Loucy (cell line): ENCODE measurements around the gene DNASE1L3.
A peak's percentile ranks its signal among the peaks of the same experiment; 100 is the strongest.
"Not testable (repeated sequence)": the region's sequence is repeated elsewhere in the genome, so short reads cannot be mapped to it uniquely, and the experiment has no call there.

ENCODE experiments used
- H2AFZ ChIP-seq: fragments of 200-600 bp; sonication (generic); 2 replicates; pipeline ENCODE4 v1.6.0; 2016; ENCODE audit warnings: antibody characterized with exemption, mild to moderate bottlenecking, low read length, moderate library complexity
- H3F3A ChIP-seq: fragments of 200-600 bp; 2 replicates; pipeline ENCODE4 v1.6.0; 2016; ENCODE audit warnings: antibody characterized with exemption, low read depth, mild to moderate bottlenecking
- H3K27me3 ChIP-seq: fragments of 200-600 bp; sonication (generic); 2 replicates; pipeline ENCODE4 v1.6.1; 2014; ENCODE audit warnings: low read length, mild to moderate bottlenecking; ENCODE audit not compliant: insufficient read depth, poor library complexity, severe bottlenecking
- H3K36me3 ChIP-seq: fragments of 200-600 bp; sonication (generic); 2 replicates; pipeline ENCODE4 v1.6.1; 2016; ENCODE audit warnings: low read length; ENCODE audit not compliant: insufficient read depth
- H3K4me1 ChIP-seq: fragments of 200-600 bp; sonication (generic); 2 replicates; pipeline ENCODE4 v1.5.1; 2014; ENCODE audit warnings: low read length, mild to moderate bottlenecking; ENCODE audit not compliant: insufficient read depth, poor library complexity, severe bottlenecking
- H3K4me2 ChIP-seq: fragments of 200-600 bp; sonication (generic); 2 replicates; pipeline ENCODE4 v1.6.0; 2014; ENCODE audit warnings: antibody characterized with exemption, low read length, low read depth, mild to moderate bottlenecking; ENCODE audit not compliant: poor library complexity, severe bottlenecking
- H3K4me3 ChIP-seq: fragments of 200-600 bp; sonication (generic); 2 replicates; pipeline ENCODE4 v1.5.1; 2014; ENCODE audit warnings: low read length, mild to moderate bottlenecking, mixed read lengths; ENCODE audit not compliant: poor library complexity, severe bottlenecking
- H3K79me2 ChIP-seq: fragments of 200-600 bp; sonication (generic); 2 replicates; pipeline ENCODE4 v1.6.1; 2014; ENCODE audit warnings: low read length; ENCODE audit not compliant: insufficient read depth
- H3K9ac ChIP-seq: fragments of 200-600 bp; sonication (generic); 2 replicates; pipeline ENCODE4 v1.6.0; 2014; ENCODE audit warnings: mild to moderate bottlenecking, low read depth, low read length, moderate library complexity; ENCODE audit not compliant: poor library complexity, severe bottlenecking
- H3K9me2 ChIP-seq: fragments of 200-600 bp; sonication (generic); replicated peaks from 2 replicates; pipeline ENCODE4 v1.6.1; 2016; ENCODE audit warnings: low read depth, low read length, mixed read lengths
- H3K9me3 ChIP-seq: fragments of 200-600 bp; sonication (generic); 2 replicates; pipeline ENCODE4 v1.6.1; 2014; ENCODE audit warnings: mild to moderate bottlenecking, antibody characterized with exemption, low read length, low read depth; ENCODE audit not compliant: insufficient read depth
- H4K20me1 ChIP-seq: fragments of 200-600 bp; sonication (generic); 2 replicates; pipeline ENCODE4 v1.6.0; 2014; ENCODE audit warnings: antibody characterized with exemption, low read length, mild to moderate bottlenecking; ENCODE audit not compliant: insufficient read depth, poor library complexity, severe bottlenecking
- CTCF ChIP-seq: fragments of 200-600 bp; sonication (generic); conservative IDR thresholded peaks from 2 replicates; pipeline ENCODE4 v1.5.1; 2014; ENCODE audit warnings: mild to moderate bottlenecking, antibody characterized with exemption, low read length
- EZH2phosphoT487 ChIP-seq: fragments of 200-600 bp; IDR thresholded peaks from 2 replicates; pipeline ENCODE4 v1.6.1; 2018; ENCODE audit warnings: antibody characterized with exemption, mild to moderate bottlenecking, moderate library complexity, borderline replicate concordance

The DNASE1L3 gene

GRCh38 chr3:58203541-58203940, 7.2 kb downstream of the DNASE1L3 start:
- H3K36me3 ChIP-seq, result no peaks in the 10 kb centered on the region
- peaks cover 14% of the 10 kb centered on the region for H3K4me1 ChIP-seq
- no peak overlapping the region for H2AFZ ChIP-seq
- H3K4me3 ChIP-seq, result no peak overlapping the region
- no peak overlapping the region for H3K4me2 ChIP-seq
- TF ChIP-seq EZH2phosphoT487 (no peak), CTCF (no peak)
- H3K27me3 ChIP-seq, result no peaks in the 10 kb centered on the region
- no peaks in the 10 kb centered on the region for H3K79me2 ChIP-seq
- no peak overlapping the region for H3K9ac ChIP-seq
- H4K20me1 ChIP-seq, result no peaks in the 10 kb centered on the region
- no peaks in the 10 kb centered on the region for H3K9me3 ChIP-seq
- no peaks in the 10 kb centered on the region for H3F3A ChIP-seq
- H3K9me2 ChIP-seq, result no peaks in the 10 kb centered on the region

DNA sequence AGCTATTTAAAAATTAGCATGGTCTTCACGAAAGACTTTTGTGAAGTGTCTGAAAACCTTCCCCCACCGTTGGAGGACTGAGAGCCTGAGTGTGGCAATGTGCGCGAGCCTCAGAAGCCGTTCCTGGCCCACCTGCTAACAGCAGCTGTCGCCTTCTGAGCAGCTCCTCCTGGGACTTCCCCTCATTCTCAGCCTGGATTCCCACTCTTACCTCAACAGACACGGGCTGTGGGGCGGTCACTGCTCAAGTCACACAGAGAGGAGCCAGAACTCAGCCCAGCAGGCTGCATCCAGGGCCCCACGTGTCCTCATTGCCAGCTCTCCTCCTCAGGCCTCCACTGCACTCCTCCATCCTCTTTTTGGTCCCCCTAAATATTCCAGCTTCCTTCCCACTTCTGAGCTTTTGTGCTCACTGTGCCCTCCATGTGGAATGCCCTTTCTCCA, 7.8 kb downstream of the DNASE1L3 start:
- H3K36me3 ChIP-seq, result no peaks in the 10 kb centered on the region
- TF ChIP-seq EZH2phosphoT487, result no peak
- TF ChIP-seq CTCF, result no peak
- no peak overlapping the region for H2AFZ ChIP-seq
- H3K27me3 ChIP-seq, result no peaks in the 10 kb centered on the region
- no peaks in the 10 kb centered on the region for H3K79me2 ChIP-seq
- H3F3A ChIP-seq, result no peaks in the 10 kb centered on the region
- no peak overlapping the region for H3K9ac ChIP-seq
- H3K9me2 ChIP-seq, result no peaks in the 10 kb centered on the region
- no peak overlapping the region for H3K4me2 ChIP-seq
- H3K4me3 ChIP-seq, result no peak overlapping the region
- no peaks in the 10 kb centered on the region for H4K20me1 ChIP-seq
- no peaks in the 10 kb centered on the region for H3K9me3 ChIP-seq
- H3K4me1 ChIP-seq, result peaks cover 14% of the 10 kb centered on the region

DNA sequence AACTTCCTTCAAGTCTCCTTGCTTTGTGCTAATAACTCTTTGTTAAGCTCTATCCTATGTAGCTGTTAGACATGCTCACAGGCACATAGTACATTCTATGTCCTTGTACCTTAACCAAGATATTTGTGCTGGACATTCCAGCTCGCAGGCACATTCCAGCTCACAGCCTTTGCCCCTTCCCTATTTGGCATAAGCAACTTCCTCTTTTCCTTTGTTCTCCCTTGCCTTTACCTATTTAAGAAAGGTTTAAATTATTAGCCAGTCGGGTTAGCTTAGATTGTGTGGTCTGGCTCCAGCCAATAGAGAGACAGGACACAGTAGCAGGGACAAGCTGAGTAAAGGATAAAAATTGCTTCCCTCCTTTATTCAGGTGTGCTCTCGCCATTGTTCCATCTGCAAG, 9.3 kb downstream of the DNASE1L3 start:
- H3F3A ChIP-seq, H3K4me3 ChIP-seq, H3K36me3 ChIP-seq, H3K27me3 ChIP-seq, H3K79me2 ChIP-seq, H3K9ac ChIP-seq, H3K9me2 ChIP-seq, H3K9me3 ChIP-seq, H4K20me1 ChIP-seq: not testable (repeated sequence)
- peak overlapping the region; percentile 73 for H3K4me2 ChIP-seq
- peak overlapping the region; percentile 26; the same call in 1 of the 2 replicates for H2AFZ ChIP-seq
- peaks cover 20% of the 10 kb centered on the region for H3K4me1 ChIP-seq

GRCh38 chr3:58200846-58201355, 9.9 kb downstream of the DNASE1L3 start:
- Histone ChIP-seq H3K36me3 (no peaks in the 10 kb centered on the region), H3K4me1 (peaks cover 20% of the 10 kb centered on the region), H3K9ac (peak overlapping the region; percentile 17), H3K27me3 (no peaks in the 10 kb centered on the region), H3K79me2 (no peaks in the 10 kb centered on the region), H3K4me2 (peak overlapping the region; percentile 73), H3K9me3 (no peaks in the 10 kb centered on the region), H4K20me1 (no peaks in the 10 kb centered on the region), H3K9me2 (no peaks in the 10 kb centered on the region), H2AFZ (peak overlapping the region; percentile 74; the same call in 1 of the 2 replicates), H3K4me3 (peak overlapping the region; percentile 52), H3F3A (no peaks in the 10 kb centered on the region)
- TF ChIP-seq EZH2phosphoT487 (no peak), CTCF (no peak)
